Measurements from ENCODE around the gene TNS1. TPM values are rescaled to one million over a fixed set of nuclear protein-coding genes. Genes with fewer than 3 reads are reported as not detected.
A peak's percentile ranks its signal among the peaks of the same experiment; 100 is the strongest.

Gene TNS1
- total and polyA plus RNA-seq, 7 experiments from 2014 or later, result 0.50 to 5.0 (median 0.81) TPM; not detected in 2

DNA sequence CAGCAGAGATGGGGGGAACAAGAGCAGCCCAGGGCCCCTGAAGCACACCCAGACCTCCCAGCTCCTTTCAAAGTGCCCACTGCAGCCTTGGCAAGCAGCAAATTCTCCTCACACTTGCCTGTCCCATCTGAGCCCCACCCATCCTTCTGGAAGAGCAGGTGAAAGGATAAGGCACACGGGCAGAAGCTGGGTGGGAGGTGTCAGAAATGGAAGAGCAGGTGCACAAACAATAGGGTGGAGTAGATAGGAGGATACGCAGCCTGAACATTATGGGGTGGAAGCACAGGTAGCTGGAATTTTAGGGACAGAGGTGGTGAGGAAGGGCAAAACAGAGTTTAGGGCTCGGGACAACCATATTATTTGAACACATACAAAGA lies 69.2 kb downstream of the TNS1 start:
- intact Hi-C loops (cut with micrococcal nuclease), result no loop called here
- Mint-ChIP-seq H3K27me3 (peaks cover 6 to 30% (median 19%) of the 10 kb centered on the region in 5 donors), H3K27ac (no peak overlapping the region), H3K4me3 (no peak overlapping the region), H3K9me3 (peaks cover 0 to 2% (median 0%) of the 10 kb centered on the region in 11 donors), H3K4me1 (peaks cover 0 to 21% (median 0%) of the 10 kb centered on the region in 7 donors), H3K36me3 (no peaks in the 10 kb centered on the region)
- Histone ChIP-seq H3K27ac (ENCODE audit: low read depth, low read length) (no peak overlapping the region), H3K36me3 (ENCODE audit: control insufficient read depth in 2 of 3, insufficient read depth in 3 of 3, low read length in 3 of 3) (no peaks in the 10 kb centered on the region), H3K4me3 (ENCODE audit: low read length) (no peak overlapping the region), H3K9me3 (ENCODE audit: control insufficient read depth in 2 of 3, low read length in 3 of 3) (no peaks in the 10 kb centered on the region), H3K27me3 (ENCODE audit: control insufficient read depth in 2 of 2, insufficient read depth in 2 of 2, low read length in 2 of 2) (no peaks in the 10 kb centered on the region), H3K4me1 (ENCODE audit: control insufficient read depth in 2 of 2, insufficient read depth in 2 of 2, low read length in 2 of 2) (no peaks in the 10 kb centered on the region)
- POLR2A ChIA-PET, result no interaction called here
- DNase-seq (no peak), ATAC-seq (no peak)
- CTCF ChIA-PET, result no interaction called here

DNA sequence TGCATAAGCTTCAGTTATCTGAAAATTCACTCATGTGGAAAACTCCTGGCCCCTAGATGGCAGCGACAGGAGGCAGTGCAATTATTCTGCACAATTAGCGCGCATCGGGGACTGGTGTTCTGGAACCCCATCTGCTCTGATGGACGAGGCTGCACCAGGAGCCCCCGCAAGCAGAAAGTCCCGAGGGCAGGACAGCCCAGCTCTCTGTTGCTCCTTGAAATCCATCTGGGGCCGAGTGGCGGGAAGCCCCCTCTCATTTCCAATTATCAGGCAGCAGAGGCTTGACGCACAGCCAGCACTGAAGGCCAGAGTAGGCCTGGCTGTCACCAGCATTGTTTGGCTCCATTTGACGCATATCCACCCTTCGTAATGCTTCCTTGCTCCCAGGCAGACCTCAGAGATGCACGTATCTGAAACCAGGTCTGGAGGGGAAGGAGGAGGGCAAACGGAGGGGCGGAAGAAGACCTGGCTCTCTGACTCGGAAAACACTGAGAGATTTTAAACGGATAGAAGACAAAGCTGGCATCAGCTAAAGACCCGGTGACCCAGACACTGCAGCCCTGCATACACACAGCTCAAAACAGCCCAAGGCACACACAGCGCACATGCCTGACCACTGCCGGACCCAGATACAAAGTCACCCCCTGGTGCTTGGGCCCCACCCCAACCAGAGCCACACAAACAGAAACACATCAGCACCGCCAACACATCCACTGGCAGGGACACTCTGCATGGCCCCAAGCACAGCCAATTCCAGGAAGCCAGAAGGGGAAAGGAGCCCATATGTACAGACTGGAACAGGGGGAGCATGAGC lies 69.8 kb downstream of the TNS1 start:
- Mint-ChIP-seq H3K9me3 (peaks cover 0 to 2% (median 0%) of the 10 kb centered on the region in 11 donors), H3K4me1 (peaks cover 0 to 21% (median 0%) of the 10 kb centered on the region in 7 donors), H3K27me3 (peaks cover 6 to 30% (median 19%) of the 10 kb centered on the region in 5 donors), H3K27ac (peak overlapping the region in 1 of 9 donors; percentile 72), H3K36me3 (no peaks in the 10 kb centered on the region), H3K4me3 (no peak overlapping the region)
- no peak for ATAC-seq
- ChIA-PET CTCF (no interaction called here), POLR2A (no interaction called here)
- Histone ChIP-seq H3K4me3 (ENCODE audit: low read length) (no peak overlapping the region), H3K27ac (ENCODE audit: low read depth, low read length) (no peak overlapping the region), H3K9me3 (ENCODE audit: control insufficient read depth in 2 of 3, low read length in 3 of 3) (no peaks in the 10 kb centered on the region), H3K4me1 (ENCODE audit: control insufficient read depth in 2 of 2, insufficient read depth in 2 of 2, low read length in 2 of 2) (no peaks in the 10 kb centered on the region), H3K27me3 (ENCODE audit: control insufficient read depth in 2 of 2, insufficient read depth in 2 of 2, low read length in 2 of 2) (no peaks in the 10 kb centered on the region), H3K36me3 (ENCODE audit: control insufficient read depth in 2 of 3, insufficient read depth in 3 of 3, low read length in 3 of 3) (no peaks in the 10 kb centered on the region)
- intact Hi-C loops (cut with micrococcal nuclease), result no loop called here
- no peak for DNase-seq

DNA sequence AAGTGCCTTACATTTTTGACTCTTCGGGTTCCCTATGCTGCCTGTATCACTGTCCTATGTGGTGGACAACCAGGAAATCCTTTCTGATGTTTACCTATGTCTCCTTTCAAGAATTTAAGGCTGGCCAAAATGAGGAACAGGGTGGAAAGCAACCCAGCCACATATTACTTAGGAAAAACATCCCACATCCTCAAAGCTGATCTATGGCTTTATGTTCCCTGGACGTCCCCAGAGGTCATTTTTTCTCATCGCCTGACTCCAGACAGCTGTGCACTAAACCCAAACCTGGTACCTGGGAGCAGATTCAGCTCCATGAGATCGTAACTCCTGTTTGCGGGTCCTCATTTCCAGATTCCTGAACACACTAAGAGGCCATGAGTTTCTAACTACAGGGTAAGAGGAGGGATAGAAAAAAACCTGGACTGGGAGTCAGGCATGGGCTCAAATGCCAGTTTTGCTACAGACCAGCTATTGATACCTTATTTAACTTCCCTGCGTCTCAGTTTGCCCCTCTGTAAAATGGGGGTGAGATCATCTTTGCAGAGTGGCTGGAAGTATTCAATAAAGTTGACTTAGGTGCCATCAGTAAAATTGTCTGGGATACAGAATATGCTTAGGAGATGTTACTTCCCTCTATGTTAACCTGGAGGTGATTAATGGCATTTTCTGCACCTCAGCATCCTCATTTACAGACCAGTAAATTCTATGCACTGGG lies 70.8 kb downstream of the TNS1 start:
- Mint-ChIP-seq H3K27ac (no peak overlapping the region), H3K9me3 (peaks cover 0 to 2% (median 0%) of the 10 kb centered on the region in 11 donors), H3K36me3 (no peaks in the 10 kb centered on the region), H3K4me1 (peaks cover 0 to 21% (median 0%) of the 10 kb centered on the region in 7 donors), H3K4me3 (no peak overlapping the region), H3K27me3 (peaks cover 6 to 32% (median 19%) of the 10 kb centered on the region in 5 donors)
- Histone ChIP-seq H3K9me3 (ENCODE audit: control insufficient read depth in 2 of 3, low read length in 3 of 3) (no peaks in the 10 kb centered on the region), H3K27ac (ENCODE audit: low read depth, low read length) (no peak overlapping the region), H3K36me3 (ENCODE audit: control insufficient read depth in 2 of 3, insufficient read depth in 3 of 3, low read length in 3 of 3) (no peaks in the 10 kb centered on the region), H3K4me3 (ENCODE audit: low read length) (no peak overlapping the region), H3K4me1 (ENCODE audit: control insufficient read depth in 2 of 2, insufficient read depth in 2 of 2, low read length in 2 of 2) (no peaks in the 10 kb centered on the region), H3K27me3 (ENCODE audit: control insufficient read depth in 2 of 2, insufficient read depth in 2 of 2, low read length in 2 of 2) (no peaks in the 10 kb centered on the region)
- ATAC-seq (no peak), DNase-seq (no peak)
- intact Hi-C loops (cut with micrococcal nuclease), result no loop called here
- POLR2A ChIA-PET, result no interaction called here
- CTCF ChIA-PET, result no interaction called here

DNA sequence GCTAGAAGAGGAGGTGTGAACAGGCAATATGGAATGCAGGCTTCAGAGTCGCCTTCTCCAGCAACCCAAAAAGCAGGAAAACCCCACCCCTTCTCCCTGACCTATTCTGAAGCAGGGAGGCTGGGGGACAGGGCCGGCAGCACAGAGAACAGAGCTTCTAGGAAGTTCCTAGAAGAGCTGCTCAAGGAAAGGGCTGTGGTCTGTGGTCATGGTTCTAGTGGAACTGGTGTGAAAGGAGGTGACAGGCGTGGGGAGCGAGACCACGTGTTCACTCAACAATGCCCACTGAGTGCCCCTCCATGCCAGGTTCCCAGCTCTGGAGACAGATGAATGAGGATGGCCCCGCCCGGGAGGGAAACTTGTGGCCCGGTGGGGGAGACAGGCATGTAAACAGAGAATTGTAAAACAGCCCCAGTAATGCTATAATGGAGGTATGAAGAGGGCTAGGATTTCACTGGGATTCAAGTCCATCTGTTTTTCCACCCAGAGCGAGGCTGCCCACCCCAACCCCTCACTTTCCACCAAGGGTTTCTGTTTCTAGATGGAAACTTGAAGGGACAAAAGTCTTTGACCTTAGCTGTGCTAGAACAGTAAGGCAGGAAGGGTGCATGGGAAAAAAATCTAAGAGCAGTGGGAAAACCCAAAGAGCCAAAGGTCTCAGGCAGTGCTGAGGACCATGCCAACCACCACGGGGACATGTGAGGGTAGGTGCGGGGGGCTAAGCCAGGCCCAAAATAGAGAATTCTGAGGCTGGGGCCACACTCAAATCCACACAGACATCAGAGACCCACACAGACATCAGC lies 71.8 kb downstream of the TNS1 start:
- Mint-ChIP-seq H3K36me3 (no peaks in the 10 kb centered on the region), H3K27me3 (peaks cover 6 to 30% (median 19%) of the 10 kb centered on the region in 5 donors), H3K9me3 (peaks cover 0 to 2% (median 0%) of the 10 kb centered on the region in 11 donors), H3K4me1 (peaks cover 0 to 21% (median 0%) of the 10 kb centered on the region in 7 donors), H3K4me3 (peak overlapping the region in 1 of 10 donors; percentile 37), H3K27ac (no peak overlapping the region)
- POLR2A ChIA-PET, result no interaction called here
- Histone ChIP-seq H3K4me3 (ENCODE audit: low read length) (no peak overlapping the region), H3K9me3 (ENCODE audit: control insufficient read depth in 2 of 3, low read length in 3 of 3) (no peaks in the 10 kb centered on the region), H3K4me1 (ENCODE audit: control insufficient read depth in 2 of 2, insufficient read depth in 2 of 2, low read length in 2 of 2) (no peaks in the 10 kb centered on the region), H3K27ac (ENCODE audit: low read depth, low read length) (no peak overlapping the region), H3K36me3 (ENCODE audit: control insufficient read depth in 2 of 3, insufficient read depth in 3 of 3, low read length in 3 of 3) (no peaks in the 10 kb centered on the region), H3K27me3 (ENCODE audit: control insufficient read depth in 2 of 2, insufficient read depth in 2 of 2, low read length in 2 of 2) (no peaks in the 10 kb centered on the region)
- intact Hi-C loops (cut with micrococcal nuclease), result no loop called here
- no peak for DNase-seq
- ATAC-seq, result no peak
- CTCF ChIA-PET, result no interaction called here

DNA sequence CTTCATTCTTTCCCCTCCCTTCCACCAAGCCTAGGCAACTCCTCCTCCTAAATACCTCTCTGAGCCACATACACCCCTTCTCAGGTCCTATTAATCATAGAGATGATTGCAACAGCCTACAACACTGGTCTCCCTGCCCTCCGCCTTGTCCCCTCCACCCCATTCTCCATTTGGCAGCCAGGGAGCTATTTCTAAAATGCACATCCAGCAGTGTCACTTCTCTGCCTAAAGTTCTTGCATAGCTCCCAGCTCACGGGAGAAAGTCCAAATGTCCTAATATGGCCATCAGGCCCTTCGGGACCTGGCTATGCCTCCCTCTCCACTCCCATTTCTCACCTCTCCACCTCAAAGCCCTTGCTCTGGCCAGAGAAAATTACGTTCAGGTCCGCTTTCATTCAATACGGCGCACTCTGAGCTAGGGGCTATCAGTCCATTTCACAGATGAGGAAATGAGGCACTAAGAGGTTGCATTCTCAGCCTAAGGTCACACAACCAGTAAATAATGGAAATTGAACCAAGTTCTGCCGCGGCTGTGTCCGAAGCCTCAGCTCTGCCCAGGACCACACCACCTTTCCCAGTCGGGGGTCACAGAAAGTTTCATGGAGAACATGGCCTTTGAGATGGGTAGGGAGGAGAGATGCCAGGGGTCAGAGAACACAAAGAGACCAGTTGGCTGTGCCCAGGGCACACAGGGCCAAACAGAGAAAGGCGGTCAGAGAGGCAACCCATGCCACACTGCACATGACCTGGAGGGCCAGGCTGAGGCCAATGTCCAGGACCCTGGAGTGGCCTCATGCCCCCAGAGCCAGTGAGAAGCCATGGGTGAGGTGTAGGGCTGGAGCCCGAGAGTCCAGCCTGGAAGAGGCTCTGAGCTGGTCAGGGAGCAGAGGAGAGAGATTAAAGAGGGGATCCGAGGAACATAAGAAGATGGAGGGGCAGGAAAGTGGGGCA lies 72.8 kb downstream of the TNS1 start:
- Mint-ChIP-seq H3K27me3 (peaks cover 6 to 28% (median 19%) of the 10 kb centered on the region in 5 donors), H3K9me3 (peaks cover 0 to 2% (median 0%) of the 10 kb centered on the region in 11 donors), H3K27ac (no peak overlapping the region), H3K4me3 (peak overlapping the region in 1 of 10 donors; percentile 20), H3K4me1 (peaks cover 0 to 21% (median 0%) of the 10 kb centered on the region in 7 donors), H3K36me3 (no peaks in the 10 kb centered on the region)
- H3K4me1 ChIP-seq (ENCODE audit: control insufficient read depth in 2 of 2, insufficient read depth in 2 of 2, low read length in 2 of 2), result no peaks in the 10 kb centered on the region
- no peaks in the 10 kb centered on the region for H3K9me3 ChIP-seq (ENCODE audit: control insufficient read depth in 2 of 3, low read length in 3 of 3)
- ChIA-PET POLR2A (no interaction called here), CTCF (no interaction called here)
- H3K36me3 ChIP-seq (ENCODE audit: control insufficient read depth in 2 of 3, insufficient read depth in 3 of 3, low read length in 3 of 3), result no peaks in the 10 kb centered on the region
- ATAC-seq, result no peak
- intact Hi-C loops (cut with micrococcal nuclease), result no loop called here
- DNase-seq, result no peak
- H3K4me3 ChIP-seq (ENCODE audit: low read length), result no peak overlapping the region
- no peaks in the 10 kb centered on the region for H3K27me3 ChIP-seq (ENCODE audit: control insufficient read depth in 2 of 2, insufficient read depth in 2 of 2, low read length in 2 of 2)
- H3K27ac ChIP-seq (ENCODE audit: low read depth, low read length), result no peak overlapping the region

DNA sequence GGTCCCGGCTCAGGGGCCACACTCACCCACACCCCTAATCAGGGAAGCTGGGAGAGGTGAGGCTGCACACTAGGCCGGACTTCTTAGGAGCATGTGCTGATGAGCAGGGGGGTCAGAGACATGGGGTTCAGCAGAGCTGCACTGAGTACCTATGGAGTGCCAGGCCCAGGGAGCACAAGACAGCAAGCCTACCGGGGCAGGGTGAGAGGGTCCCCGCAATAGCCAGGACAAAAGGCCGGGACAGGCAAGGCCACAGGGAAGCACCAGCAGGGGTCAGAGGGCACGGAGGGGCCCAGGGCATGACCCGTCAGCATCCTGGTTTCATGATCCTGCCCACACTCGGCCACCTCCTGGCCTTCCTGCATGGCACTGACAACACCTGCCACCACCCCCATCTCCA lies 73.5 kb downstream of the TNS1 start:
- Histone ChIP-seq H3K27ac (ENCODE audit: low read depth, low read length) (no peak overlapping the region), H3K4me1 (ENCODE audit: control insufficient read depth in 2 of 2, insufficient read depth in 2 of 2, low read length in 2 of 2) (no peaks in the 10 kb centered on the region), H3K4me3 (ENCODE audit: low read length) (no peak overlapping the region), H3K27me3 (ENCODE audit: control insufficient read depth in 2 of 2, insufficient read depth in 2 of 2, low read length in 2 of 2) (no peaks in the 10 kb centered on the region), H3K36me3 (ENCODE audit: control insufficient read depth in 2 of 3, insufficient read depth in 3 of 3, low read length in 3 of 3) (no peaks in the 10 kb centered on the region), H3K9me3 (ENCODE audit: control insufficient read depth in 2 of 3, low read length in 3 of 3) (no peaks in the 10 kb centered on the region)
- Mint-ChIP-seq H3K27me3 (peaks cover 6 to 22% (median 15%) of the 10 kb centered on the region in 5 donors), H3K4me3 (no peak overlapping the region), H3K4me1 (peaks cover 0 to 21% (median 0%) of the 10 kb centered on the region in 7 donors), H3K9me3 (peaks cover 0 to 2% (median 0%) of the 10 kb centered on the region in 11 donors), H3K36me3 (no peaks in the 10 kb centered on the region), H3K27ac (no peak overlapping the region)
- intact Hi-C loops (cut with micrococcal nuclease), result no loop called here
- ChIA-PET POLR2A (no interaction called here), CTCF (no interaction called here)
- DNase-seq, result no peak
- peak; percentile 8 for ATAC-seq
